Bronchial smooth muscle cell (primary cell): ENCODE results near the gene NPL. TPM values are rescaled to one million over a fixed set of nuclear protein-coding genes. Genes with fewer than 3 reads are reported as not detected.

Source experiments
- total RNA-seq: library from RNA; depleted of rRNA; stranded (reverse); fragments of >200 nt; gene quantifications from 2 replicates; pipeline ENCODE4 v1.2.1, GENCODE V29; 2014

Gene NPL
- total RNA-seq = 3.0 and 3.2 TPM in 2 replicates

DNA sequence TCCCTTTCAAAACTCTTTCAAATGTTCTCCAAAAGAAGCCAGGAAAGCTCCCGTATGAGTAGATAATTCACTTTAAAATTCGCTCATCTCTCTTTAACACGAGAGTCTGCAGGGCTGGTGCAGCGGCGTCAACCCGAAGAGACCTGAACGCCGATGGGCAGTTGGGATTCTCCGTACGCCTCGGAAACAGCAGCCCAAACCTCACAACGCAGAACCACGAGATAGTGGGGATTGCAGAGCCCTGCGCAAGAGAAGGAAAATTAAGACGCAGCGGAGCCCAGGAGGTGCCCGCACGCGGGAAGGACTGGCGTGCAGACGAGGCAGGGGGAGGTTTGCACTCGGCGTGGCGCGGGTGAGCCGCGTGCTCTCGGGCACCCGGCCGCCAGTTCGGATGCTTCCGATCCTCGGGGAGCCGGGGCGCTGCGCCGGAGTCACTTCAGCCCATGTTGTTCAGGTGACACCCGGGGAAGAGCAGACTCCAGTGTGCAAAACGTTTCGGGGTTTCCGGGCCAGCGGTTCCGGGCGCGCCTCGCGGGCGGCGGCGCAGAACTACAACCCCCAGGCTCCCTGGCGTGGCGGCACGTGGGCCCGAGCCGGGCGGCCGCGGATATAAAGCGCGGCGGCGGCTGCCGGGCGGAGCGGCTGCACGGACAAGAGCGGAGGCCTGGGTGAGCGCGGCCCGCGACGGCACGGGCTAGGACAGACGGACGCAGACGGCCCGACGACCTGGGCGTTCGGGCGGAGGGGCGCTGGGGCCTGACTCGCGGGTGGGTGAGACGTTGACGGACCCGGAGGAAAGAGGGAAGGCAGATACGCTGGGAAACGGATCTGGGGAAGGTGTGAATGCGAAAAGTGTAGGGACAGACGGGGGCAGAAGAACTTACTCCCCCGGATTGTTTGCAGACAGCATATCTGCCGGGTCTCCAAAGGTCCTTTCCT lies at the start of gene NPL:
NPL (plus strand) TSS at position 636 of the 939 bp plus-strand sequence. CDS start 4,599 bp downstream, outside the sequence.

GRCh38 chr1:182839209-182840066 lies 49.9 kb downstream of the NPL start, which contains the start of gene DHX9:
Gene DHX9 (plus strand): TSS chr1:182839347. CDS start chr1:182842567, 3,220 bp downstream.

Other genes with a start within 250 kb of the NPL start
- 11.3 and 12.6 TPM in 2 replicates for gene RNASEL, start 200.5 kb upstream of the NPL start, total RNA-seq
- gene RGS16, start 185.4 kb upstream of the NPL start, total RNA-seq = 0.95 and 1.1 TPM in 2 replicates
- gene RGS8, start 105.2 kb upstream of the NPL start, total RNA-seq = under 0.01 and 0.09 TPM in 2 replicates
- gene DHX9, start 49.6 kb downstream of the NPL start, total RNA-seq = 101 and 122 TPM in 2 replicates
- gene SHCBP1L, start 163.4 kb downstream of the NPL start, total RNA-seq = under 0.01 TPM in 1 of 2 replicates, not detected in the other
- gene LAMC1, start 233.6 kb downstream of the NPL start, total RNA-seq = 542 and 655 TPM in 2 replicates